Nephron (organoid): Measurements from ENCODE around the gene NDUFA3.

Experiments used
- H3K27ac Mint-ChIP-seq, 3 experiments: 2 replicates each; pipeline ENCODE4 v1.8.0; 2020; ENCODE audit warnings: mixed read lengths in 3 of 3, mild to moderate bottlenecking in 2 of 3, moderate library complexity in 1 of 3
- H3K27me3 Mint-ChIP-seq: 2 replicates; pipeline ENCODE4 v1.8.0; 2021; ENCODE audit warnings: low read depth, mild to moderate bottlenecking, moderate library complexity, mixed read lengths
- H3K36me3 Mint-ChIP-seq: 2 replicates; pipeline ENCODE4 v1.8.0; 2020; ENCODE audit warnings: low read depth, mixed read lengths
- H3K4me1 Mint-ChIP-seq: 2 replicates; pipeline ENCODE4 v1.8.0; 2020; ENCODE audit warnings: mixed read lengths
- H3K4me3 Mint-ChIP-seq, 3 experiments: 2 replicates each; pipeline ENCODE4 v1.8.0; 2020; ENCODE audit warnings: mild to moderate bottlenecking in 3 of 3, mixed read lengths in 3 of 3, moderate library complexity in 2 of 3
- H3K9me3 Mint-ChIP-seq: 2 replicates; pipeline ENCODE4 v1.8.0; 2020; ENCODE audit warnings: mixed read lengths
- CTCF ChIP-seq, 3 experiments: fragments of 200-600 bp; sonication (generic); IDR thresholded peaks; one replicate each; pipeline ENCODE4 v1.5.0; 2021; ENCODE audit warnings: antibody characterized with exemption in 3 of 3; ENCODE audit not compliant: unreplicated experiment in 3 of 3

NDUFA3 gene

GRCh38 chr19:54114340-54115108 lies 11.9 kb downstream of the NDUFA3 start:
- peak overlapping the region; percentile 70 to 91 (median 89) for H3K27ac Mint-ChIP-seq
- H3K36me3 Mint-ChIP-seq, result peaks cover 22% of the 10 kb centered on the region
- no peaks in the 10 kb centered on the region for H3K9me3 Mint-ChIP-seq
- peak overlapping the region; percentile 89 to 94 (median 91) for H3K4me3 Mint-ChIP-seq
- no peaks in the 10 kb centered on the region for H3K27me3 Mint-ChIP-seq
- TF ChIP-seq CTCF (IDR thresholded peaks at IDR 0.05; ENCODE audit: unreplicated experiment in 3 of 3), result no peak
- H3K4me1 Mint-ChIP-seq, result peaks cover 10% of the 10 kb centered on the region

GRCh38 chr19:54115109-54116063 lies 12.7 kb downstream of the NDUFA3 start, which contains the start of the genes PRPF31 and TFPT:
Gene PRPF31, plus strand, starts transcription at chr19:54115754. Its CDS starts 2,525 bp downstream, at chr19:54118279.
Gene TFPT, minus strand, starts transcription at chr19:54115657. Its CDS starts 388 bp downstream, at chr19:54115269.
- H3K27ac Mint-ChIP-seq, result peak within 1 kb of the TSS; percentile 70 to 91 (median 89)
- no peaks in the 10 kb centered on the region for H3K9me3 Mint-ChIP-seq
- H3K27me3 Mint-ChIP-seq, result no peaks in the 10 kb centered on the region
- H3K36me3 Mint-ChIP-seq, result peaks cover 24% of the 10 kb centered on the region
- TF ChIP-seq CTCF (IDR thresholded peaks at IDR 0.05; ENCODE audit: unreplicated experiment in 3 of 3), result no peak
- H3K4me1 Mint-ChIP-seq, result peaks cover 10% of the 10 kb centered on the region
- H3K4me3 Mint-ChIP-seq, result peak within 1 kb of the TSS; percentile 89 to 94 (median 91)

DNA sequence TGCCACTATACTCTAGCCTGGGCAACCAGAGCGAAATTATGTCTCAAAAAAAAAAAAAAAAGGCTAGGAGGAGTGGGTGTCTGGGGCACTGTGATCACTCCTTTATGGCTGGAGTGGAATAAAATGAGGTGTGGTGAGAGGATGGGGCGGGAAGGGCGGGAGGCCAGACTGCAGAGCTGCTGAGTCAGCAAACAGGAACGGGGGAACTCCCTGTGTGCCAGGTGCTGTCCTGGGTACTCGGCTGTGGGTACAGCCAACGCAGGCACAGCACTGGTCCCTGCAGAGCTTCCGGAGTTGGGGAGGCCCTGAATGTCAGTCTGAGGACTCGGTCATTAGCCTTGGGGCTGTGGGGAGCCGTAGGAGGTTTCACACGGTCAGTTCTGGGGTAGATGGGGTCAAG lies 18.6 kb downstream of the NDUFA3 start:
- Mint-ChIP-seq H3K4me1 (no peaks in the 10 kb centered on the region), H3K4me3 (no peak overlapping the region), H3K9me3 (no peaks in the 10 kb centered on the region), H3K36me3 (peaks cover 24% of the 10 kb centered on the region), H3K27me3 (no peaks in the 10 kb centered on the region), H3K27ac (no peak overlapping the region)
- no peak for TF ChIP-seq CTCF (IDR thresholded peaks at IDR 0.05; ENCODE audit: unreplicated experiment in 3 of 3)

- Mint-ChIP-seq H3K27ac (no peak overlapping the region), H3K27me3 (no peaks in the 10 kb centered on the region)
These were observed 21.0 kb downstream of the NDUFA3 start for GRCh38 chr19:54123682-54124081.

GRCh38 chr19:54124393-54124792 lies 21.7 kb downstream of the NDUFA3 start:
- H3K9me3 Mint-ChIP-seq, result no peaks in the 10 kb centered on the region
- H3K4me3 Mint-ChIP-seq, result no peak overlapping the region
- H3K36me3 Mint-ChIP-seq, result peaks cover 24% of the 10 kb centered on the region
- TF ChIP-seq CTCF (IDR thresholded peaks at IDR 0.05; ENCODE audit: unreplicated experiment in 3 of 3), result no peak
- no peak overlapping the region for H3K27ac Mint-ChIP-seq
- H3K27me3 Mint-ChIP-seq, result no peaks in the 10 kb centered on the region
- no peaks in the 10 kb centered on the region for H3K4me1 Mint-ChIP-seq

More at GRCh38 chr19:54123682-54124081, 21.0 kb downstream of the NDUFA3 start:
- Mint-ChIP-seq H3K36me3 (peaks cover 25% of the 10 kb centered on the region), H3K9me3 (no peaks in the 10 kb centered on the region), H3K4me3 (no peak overlapping the region), H3K4me1 (no peaks in the 10 kb centered on the region)
- TF ChIP-seq CTCF (IDR thresholded peaks at IDR 0.05; ENCODE audit: unreplicated experiment in 3 of 3), result no peak
